HuH-7.5 (cell line): ENCODE results near the gene CFP.

Source experiments
- DNase-seq: peaks from one replicate; pipeline ENCODE4 v3.0.0; 2011; ENCODE audit warnings: low spot score

CFP gene

GRCh38 chrX:47637546-47638195 is 7.9 kb upstream of the CFP start:
- DNase-seq, result no peak

DNA sequence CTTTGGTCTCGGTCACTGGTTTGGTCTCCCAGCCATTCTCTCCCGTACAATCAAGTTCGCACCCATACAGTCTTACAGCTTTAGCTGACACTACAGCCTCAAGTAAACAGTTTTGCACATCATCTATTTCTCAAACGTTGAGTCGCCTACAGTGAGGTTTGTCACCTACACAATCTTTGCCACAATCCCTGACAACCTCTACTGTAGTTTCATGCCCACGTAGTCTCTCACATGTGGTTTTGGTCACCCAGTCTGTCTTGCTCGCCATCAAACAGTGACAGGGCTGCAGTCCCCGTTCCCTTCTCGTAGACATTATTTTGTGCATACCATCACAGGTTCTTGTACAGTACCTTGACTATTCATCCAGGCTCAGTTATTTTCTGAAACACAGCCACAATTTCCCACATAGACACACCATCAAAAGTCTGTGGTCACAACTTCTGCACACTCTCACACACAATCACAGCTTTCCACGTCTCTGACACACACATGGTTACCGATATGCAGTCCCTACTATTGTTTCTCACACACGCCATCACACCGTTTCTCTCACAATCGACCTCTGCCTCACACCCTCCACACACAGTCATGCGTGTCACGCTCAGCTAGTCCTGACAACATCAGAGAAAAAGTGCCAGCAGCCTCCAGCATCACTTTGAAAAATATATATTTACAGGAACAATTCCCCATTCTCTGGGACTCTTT is 5.3 kb upstream of the CFP start:
- DNase-seq, result no peak

- DNase-seq, result no peak
These were observed 4.2 kb upstream of the CFP start for GRCh38 chrX:47633689-47634590.

- DNase-seq, result no peak
These were observed 2.9 kb upstream of the CFP start for GRCh38 chrX:47632666-47633065.

DNA sequence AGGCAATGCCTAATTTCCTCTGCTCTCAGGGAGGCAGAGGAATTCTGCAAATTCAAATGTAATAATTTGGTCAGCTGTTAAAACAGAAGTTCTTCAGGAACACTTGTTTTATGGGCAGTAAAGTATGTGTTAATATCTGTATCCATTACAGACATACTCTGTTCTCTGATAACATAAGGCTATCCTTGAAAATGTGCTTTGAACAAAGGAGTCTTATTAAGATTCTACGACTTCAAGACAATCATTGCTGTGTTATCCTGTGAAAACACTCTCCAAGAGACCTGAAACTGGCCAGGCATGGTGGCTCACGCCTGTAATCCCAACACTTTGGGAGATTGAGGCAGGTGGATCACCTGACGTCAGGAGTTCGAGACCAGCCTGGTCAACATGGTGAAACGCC is 1.9 kb upstream of the CFP start:
- no peak for DNase-seq

GRCh38 chrX:47628982-47629381 is 748 bp downstream of the CFP start:
- DNase-seq, result no peak

GRCh38 chrX:47625365-47625764 is 4.4 kb downstream of the CFP start:
- no peak for DNase-seq

GRCh38 chrX:47623540-47624027 is 6.1 kb downstream of the CFP start:
- DNase-seq, result peak; percentile 51

DNA sequence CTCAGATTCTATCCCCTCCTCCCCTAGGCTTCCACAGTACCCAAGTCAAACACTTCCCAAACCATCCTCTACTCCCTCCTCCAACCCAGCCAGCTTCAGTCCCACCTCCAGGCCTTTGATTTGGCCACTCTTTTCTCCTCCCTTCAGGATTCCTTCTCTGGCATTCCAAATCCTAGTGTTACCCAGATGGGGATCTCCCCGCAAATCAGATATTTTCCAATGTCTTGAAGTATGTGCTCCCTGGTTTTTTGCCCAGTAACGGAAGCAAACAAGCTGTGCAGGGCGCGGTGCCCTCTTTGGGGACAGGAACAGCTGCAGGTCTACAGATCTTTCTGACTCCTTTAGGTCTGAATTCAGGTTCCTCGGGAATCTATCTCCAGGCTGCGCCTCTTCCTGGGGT is 7.9 kb downstream of the CFP start:
- DNase-seq, result no peak

DNA sequence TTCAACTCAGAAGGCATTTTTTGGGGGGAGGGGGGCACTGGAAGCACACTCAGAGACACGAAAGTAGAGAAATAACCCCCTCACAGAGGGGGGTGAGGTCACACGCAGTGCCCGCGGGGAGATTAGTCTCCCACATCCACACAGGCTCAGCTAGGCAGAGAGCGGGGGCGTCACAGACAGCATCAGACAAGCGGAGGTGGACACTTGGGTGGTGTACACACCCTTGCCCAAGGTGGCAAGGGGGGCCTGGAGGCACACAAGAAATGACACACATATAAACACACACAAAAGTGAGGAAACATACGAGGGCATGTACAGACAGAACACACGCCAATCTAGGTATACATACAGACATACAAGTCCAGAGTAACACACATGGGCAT is 9.4 kb downstream of the CFP start:
- no peak for DNase-seq

DNA sequence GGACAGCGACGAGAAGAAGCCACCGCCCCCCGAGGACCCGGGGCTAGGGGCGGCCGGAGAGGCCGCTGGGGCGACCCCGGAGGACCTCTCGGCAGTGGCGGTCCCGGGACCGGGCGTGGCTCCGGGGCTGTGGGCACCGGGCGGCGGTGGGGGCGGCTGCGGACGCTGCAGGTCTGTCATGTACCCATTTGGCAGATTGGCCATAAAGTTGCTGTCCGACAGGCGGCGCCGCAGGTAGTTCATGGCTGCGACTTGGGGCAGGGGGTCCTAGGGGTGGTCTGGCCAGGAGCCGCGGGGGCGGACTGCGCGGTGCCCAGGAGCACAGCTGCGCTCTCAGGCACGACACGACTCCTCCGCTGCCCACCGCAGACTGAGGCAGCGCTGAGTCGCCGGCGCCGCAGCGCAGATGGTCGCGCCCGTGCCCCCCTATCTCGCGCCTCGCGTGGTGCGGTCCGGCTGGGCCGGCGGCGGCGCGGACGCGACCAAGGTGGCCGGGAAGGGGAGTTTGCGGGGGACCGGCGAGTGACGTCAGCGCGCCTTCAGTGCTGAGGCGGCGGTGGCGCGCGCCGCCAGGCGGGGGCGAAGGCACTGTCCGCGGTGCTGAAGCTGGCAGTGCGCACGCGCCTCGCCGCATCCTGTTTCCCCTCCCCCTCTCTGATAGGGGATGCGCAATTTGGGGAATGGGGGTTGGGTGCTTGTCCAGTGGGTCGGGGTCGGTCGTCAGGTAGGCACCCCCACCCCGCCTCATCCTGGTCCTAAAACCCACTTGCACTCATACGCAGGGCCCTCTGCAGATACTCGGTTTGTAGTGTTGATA is 10.0 kb downstream of the CFP start, which contains the start of gene SYN1:
TSS of gene SYN1 (minus strand) at position 372 of the 817 bp plus-strand sequence. CDS start at position 243, 129 bp downstream.
- no peak for DNase-seq

DNA sequence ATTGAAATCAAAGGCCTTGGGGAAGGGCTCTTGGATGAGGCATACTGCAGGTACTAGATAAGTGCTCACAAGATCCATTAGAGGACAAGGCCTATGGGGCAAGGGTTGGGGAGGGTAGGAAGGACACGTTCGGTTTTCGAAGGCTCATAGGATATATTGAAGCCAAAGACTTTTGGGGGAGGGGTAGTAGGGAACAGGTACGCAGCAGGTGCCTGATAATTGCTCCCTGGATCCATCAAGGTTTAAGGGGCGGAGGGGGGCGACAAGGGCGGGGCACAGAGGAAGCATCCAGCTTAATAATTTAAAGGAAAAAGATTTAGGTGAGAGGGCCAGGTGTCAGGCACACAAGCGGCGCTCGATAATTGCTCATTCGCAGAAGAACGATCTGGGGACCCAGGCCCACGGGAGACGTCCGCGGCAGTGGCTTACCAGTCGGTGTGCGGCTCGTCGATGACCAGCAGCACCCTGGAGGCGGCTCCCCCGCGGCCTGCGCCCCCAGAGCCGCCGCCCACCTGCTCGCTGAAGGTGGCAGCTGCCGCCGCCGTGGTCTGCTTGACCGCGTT is 10.7 kb downstream of the CFP start:
- DNase-seq, result no peak

DNA sequence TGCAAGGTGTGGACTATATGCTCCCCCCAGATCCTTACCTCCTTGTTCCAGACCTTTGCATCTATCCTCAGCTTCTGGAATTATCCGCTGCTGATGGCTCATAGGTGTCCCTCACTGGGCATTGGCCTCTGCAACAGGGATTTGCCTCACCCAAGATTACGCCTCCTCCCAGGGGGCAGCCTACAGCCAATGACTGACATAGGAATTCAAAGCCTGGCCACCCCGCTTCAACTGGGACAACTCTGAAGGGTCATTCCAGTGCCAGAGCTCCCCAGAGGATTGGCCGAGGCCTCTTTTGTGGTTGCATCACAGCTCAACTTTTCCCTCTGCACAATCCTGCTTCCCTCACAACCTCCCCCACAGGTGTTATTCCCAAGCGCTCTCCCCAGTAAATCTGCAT is 15.1 kb downstream of the CFP start:
- no peak for DNase-seq

GRCh38 chrX:47613082-47613481 is 16.6 kb downstream of the CFP start:
- DNase-seq, result no peak

- DNase-seq, result no peak
These were observed 17.3 kb downstream of the CFP start for GRCh38 chrX:47612418-47612817.

DNA sequence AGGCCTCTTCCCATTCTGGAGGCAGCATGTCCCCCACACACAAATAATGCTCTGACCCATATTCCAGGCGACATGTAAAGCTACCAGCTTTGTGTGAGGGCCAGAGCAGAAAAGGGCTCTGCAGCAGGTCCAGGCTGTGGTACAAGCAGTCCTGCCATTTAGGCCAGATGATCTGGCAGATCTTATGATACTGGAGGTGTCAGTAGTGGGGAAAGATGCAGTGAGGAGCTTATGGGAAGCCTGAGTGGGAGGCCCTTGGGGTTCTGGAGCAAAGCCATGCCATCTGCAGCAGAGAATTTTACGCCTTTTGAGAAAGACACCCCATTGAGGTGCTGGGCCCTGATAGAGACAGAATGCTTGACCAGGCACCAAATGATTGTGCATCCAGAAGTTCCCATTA is 17.8 kb downstream of the CFP start:
- DNase-seq, result no peak

DNA sequence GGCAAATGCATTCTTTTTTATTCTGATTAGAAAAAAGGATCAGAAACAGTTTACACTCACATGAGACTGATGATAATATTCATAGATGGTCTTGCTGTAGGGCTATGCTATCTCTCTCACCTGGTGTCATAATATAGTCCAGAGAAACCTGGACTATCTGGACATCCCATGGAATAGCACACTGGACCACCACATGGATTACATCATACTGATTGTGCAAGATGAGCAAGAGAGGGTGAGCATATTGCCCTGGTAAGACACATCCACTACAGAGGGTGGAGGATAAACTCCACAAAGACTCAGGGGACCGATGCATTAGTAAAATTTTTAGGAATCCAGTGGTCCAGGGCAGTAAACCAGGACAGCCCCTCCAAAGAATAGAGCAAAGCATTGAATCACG is 18.2 kb downstream of the CFP start:
- DNase-seq, result no peak

- DNase-seq, result no peak
These were observed 19.2 kb downstream of the CFP start for GRCh38 chrX:47610511-47610910.

GRCh38 chrX:47608130-47608810 is 21.5 kb downstream of the CFP start:
- DNase-seq, result no peak

GRCh38 chrX:47607091-47607490 is 22.6 kb downstream of the CFP start:
- DNase-seq, result no peak

- no peak for DNase-seq
These were observed 24.7 kb downstream of the CFP start for GRCh38 chrX:47605024-47605423.
